Measurements from ENCODE around the gene C6orf89.
"Not testable (repeated sequence)": the region's sequence is repeated elsewhere in the genome, so short reads cannot be mapped to it uniquely, and the experiment has no call there.

C6orf89 gene

DNA sequence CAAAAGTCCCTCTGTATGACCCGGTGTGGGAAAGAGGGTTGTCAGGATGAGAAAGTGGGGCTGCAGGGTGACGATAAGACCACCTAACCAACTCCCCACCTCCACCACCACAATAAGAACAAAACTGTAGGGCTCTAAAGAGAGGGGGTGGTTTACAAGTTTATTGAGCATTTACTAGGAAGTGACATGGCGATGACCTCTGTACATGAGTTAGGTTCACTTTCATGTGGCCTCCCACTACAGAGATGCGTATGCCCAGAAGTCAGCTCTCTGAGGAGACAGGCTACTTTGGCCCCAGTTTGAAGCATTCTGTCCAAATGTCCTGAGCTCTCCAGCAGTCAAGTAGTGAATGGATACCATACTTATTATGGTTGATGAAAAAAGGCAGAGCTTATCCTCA lies 40.1 kb downstream of the C6orf89 start:
- no peak for DNase-seq

DNA sequence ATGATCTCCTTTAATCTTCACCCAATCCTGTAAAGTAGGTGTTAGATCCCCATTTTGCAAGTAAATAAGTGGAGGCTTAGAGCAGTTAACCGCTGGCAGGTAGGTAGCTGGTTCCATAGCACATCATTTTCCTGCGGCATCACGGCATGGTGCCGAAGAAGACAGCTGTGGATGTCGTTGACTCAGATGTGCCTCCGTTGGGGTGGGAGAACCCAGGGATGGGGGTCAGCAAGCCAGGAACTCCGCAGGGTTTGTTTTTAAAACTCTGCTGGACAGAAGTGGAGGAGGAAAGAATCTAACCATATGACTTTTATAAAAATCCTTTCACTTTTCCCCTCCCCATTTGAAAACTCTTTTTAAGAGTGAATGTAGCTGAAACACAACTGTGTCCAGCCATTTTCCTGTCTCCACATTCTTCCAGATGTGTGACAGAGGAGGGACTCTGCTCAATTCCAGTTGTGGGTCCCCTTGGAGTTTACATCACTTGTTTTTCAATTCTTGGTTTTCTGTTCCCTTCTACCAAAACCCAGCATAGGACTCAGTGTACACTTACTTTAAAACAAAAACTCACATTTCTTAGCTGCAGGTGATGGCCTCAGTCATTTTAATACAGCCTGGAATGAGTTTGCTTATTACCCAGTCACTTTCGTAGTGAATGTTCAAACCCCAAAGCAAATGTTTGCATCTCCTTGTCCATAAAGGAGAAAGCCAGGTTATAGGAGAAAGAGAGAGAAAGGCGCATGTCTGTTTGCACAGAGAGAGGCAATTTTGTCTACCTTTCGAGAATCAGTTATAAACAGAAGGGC lies 41.2 kb downstream of the C6orf89 start:
- DNase-seq = no peak

DNA sequence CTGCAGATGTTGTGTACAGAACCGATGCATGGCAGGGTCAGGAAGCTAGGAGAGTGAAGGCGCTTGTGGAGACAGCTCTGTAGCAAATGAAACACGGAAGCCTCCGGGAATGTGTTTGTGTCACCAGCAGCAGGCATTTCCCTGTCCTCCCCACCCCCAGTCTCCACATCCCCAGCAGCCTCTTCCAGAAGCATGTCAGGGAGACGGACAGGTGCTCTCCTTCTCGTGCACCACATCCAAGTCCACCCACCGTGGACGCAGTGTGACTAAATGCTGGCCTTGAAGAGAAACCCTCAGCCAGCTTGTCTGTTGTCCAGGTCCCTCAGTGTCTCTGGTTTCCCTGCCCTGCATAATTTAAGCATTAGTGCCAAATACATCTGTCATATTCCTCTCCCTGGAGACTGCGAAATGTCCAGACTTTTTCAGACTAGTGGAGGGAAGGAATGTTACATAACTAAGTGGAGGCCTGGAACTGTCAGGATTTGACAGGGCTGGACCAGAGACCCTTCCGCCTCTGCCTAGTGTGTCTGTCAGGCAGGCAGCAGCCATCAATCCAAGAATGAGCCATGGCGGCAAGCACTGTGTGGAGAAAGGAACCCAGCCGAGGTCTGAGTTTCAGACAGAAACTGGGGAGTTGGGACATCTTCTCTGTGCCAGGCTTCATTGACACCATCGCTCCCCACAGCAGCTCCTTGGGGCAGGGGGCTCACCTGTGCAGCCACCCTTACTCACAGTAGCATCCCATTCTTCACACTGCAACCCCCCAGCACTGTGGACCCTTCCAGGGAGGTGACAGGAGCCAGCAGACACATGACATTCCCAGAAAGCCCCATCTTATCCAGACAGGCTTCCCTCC lies 42.2 kb downstream of the C6orf89 start:
- DNase-seq = no peak

DNA sequence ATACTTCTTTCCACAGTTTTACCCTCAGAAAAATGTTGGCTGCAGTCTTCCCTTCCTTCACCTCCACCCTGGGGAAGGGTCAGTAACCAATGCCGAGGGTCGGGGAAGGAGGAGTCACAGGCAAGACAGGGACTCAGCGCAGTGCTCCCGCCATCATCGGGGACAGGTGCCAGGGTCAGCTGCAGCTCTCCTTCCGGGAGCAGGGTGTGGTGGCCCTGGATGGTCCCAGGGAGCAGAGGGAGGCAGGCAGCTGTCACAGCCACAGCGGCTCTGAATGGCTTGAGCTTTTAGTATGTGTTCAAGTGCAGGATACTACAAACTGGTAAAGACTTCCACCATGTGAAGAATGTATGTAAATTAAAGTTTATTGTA lies 42.8 kb downstream of the C6orf89 start:
- no peak for DNase-seq

DNA sequence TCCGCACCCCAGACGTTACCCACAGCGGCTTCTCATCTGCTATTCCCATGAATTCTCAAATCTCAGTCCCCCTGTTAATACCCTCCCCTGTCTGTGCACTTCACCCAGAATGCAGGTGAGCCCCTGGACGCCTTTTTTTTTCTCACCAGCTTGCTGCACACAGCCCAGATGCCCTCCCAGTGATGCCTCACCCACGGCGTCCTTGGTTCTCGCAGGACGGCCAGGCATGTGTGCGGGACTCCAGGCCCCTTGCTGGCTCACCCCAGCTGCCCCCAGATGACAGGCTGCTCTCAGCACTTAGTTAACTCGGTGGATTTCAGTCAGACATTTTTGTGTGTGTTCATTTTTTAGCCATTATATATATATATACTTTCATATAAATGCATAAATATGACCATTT lies 43.4 kb downstream of the C6orf89 start:
- no peak for DNase-seq

DNA sequence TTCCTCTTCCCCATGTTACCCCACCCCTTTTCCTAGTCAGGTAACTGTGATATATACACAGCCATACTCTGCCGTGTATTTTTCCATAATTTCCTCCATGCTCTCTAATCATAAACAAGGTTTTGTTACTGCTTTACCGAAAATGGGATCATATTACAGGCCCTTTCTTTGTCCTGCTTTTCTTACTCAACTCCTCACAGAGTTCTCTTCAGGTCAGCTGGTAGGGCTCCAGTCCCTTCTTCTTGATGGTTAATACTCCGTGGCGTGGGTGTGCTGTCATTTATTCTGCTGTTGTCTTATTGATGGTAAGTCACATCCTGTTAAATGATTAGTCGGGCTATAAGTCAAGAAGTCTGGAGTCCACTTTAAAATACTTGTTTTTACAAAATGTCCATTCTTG lies 43.9 kb downstream of the C6orf89 start:
- DNase-seq = no peak

DNA sequence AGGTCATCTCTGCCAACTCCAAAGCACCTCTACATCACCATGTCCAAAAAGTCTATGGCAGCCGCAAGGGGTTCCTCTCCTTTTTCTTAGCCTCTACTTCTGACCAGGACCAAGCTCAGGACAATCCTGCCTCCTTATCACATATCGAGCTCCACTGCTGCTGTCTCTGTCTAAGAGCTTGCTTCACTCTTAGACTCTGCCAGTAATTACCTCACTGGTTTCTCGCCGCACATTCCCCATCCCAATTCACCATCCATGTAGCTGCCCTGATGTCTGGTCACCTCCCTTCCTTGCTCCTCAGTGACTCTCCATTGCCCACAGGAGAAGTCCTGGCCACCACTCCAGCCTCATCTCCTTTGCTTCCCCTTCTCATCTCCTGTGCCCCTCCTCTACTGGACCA lies 44.7 kb downstream of the C6orf89 start:
- no peak for DNase-seq

DNA sequence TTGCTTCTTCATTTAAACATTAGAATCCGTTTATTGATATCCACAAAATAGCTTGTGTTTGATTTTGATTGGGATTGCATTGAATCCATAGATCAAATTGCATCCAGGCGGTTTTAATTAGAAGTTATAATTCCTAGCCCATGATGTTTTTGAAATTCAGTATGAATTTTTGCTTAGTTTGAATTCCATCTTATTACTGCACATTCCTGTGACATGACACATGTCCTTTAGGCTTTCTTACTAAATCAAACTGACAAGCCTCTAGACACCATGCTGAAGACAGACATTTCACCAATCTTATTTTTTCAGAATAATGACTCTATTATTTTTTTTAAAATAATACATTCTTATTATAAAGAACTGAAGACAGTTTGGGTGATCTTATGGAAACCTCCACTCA lies 47.4 kb downstream of the C6orf89 start:
- no peak for DNase-seq

DNA sequence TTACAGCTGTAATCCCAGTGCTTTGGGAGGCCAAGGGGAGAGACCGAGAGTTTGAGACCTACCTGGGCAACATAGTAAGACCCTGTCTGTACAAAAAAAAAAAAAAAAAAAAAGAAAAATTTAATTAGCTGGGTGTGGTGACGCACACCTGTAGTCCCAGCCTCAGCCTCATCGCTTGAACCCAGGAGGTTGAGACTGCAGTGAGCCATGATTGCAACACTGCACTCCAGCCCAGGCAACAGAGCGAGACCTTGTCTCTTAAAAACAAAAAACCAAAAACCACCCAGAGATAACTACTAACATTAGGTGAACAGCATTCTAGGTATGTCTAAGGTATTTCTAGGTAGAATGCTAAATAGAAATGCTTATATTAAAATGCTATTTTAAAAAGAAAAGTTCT lies 47.8 kb downstream of the C6orf89 start:
- DNase-seq = no peak

DNA sequence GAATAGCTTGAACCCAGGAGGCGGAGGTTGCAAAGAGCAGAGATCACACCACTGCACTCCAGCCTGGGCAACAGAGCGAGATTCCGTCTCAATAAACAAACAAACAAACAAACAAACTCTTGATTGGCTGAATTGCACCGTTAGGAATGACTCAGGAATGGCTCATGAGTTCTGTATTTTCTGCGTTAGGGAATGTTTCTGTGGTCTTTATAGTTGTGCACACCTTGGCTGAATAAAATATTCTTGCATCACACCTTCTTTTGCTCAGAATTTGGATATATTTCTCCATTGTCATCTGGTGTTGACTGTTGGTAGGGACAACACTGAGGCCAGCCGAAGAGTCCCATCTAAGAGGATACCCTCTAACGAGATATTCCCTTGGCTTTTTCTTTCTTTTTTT lies 49.1 kb downstream of the C6orf89 start:
- DNase-seq = no peak

DNA sequence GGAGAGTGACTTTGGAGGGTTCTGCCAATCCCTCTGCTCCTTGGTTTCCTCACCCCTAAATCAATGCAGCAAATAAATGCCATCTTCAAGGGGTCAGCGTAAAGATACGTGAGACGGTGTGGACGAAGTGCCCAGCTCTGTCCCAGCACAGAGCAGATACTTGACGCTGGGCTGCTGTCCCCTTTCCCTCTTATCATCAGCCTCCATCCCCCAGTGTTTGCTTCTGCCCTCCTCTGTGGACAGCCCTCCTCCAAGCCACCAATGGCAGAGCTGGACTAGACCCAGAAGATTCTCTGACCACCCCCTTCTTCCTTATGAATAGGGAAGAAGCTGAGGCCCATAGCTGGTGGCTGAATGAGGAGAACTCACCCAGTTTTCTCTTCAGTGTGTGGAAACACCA lies 51.1 kb downstream of the C6orf89 start:
- DNase-seq = no peak

DNA sequence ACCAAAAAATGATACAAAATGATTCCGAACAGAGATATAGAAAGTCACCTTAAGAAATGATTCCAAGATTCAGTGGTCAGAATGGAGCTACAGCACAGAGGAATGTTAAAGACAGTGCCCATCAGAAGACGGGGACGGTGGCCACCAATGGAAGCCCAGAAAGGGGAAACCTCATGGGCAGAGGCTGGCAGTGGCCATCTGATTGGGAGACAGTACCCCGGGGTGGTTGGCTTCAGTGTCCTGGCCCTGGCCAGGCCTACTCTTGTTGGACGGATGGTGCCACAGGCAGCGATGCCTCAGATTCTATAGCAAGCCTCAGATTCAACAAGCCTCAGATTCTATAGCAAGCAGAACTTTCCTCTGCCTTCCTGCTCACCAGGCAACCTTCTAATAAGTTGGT lies 52.1 kb downstream of the C6orf89 start:
- DNase-seq = no peak

DNA sequence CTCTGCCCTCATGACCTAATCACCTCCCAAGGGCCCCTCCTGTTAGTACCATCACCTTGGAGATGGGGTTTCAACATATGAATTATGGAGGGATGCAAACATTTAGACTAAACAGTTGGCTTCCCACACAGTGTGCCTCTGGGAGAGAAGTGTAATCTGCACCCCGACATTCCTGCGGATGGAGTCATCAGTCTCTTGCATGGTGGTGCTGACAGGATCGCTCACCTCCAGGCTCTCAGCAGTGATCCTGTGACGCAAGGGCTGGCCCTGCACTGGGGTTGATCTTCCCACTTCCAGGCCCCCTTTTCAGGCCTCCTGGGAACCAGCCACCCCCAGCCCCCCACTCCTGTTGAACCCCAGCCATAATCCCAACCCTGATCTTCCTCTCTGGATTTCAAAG lies 52.8 kb downstream of the C6orf89 start:
- DNase-seq = no peak

DNA sequence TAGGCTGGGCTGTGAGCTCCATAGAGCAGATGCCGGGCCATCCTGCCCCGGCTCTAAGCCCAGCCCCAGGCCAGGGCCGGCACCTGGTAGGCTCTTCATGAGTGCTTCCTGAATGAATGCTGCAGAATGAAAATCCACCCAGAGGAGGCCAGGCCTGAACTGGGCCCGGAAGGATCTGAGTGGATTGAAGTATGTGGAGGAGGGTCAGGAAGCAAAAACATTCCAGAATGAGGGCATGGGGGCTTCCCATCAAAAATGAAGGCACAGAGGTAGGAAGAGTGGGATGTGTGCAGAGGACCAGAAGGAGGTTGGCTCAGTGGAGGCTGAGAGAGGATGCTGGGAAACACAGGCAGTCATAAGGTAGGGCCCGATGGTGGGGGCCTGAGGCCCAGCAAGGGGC lies 53.3 kb downstream of the C6orf89 start:
- not testable (repeated sequence) for DNase-seq

DNA sequence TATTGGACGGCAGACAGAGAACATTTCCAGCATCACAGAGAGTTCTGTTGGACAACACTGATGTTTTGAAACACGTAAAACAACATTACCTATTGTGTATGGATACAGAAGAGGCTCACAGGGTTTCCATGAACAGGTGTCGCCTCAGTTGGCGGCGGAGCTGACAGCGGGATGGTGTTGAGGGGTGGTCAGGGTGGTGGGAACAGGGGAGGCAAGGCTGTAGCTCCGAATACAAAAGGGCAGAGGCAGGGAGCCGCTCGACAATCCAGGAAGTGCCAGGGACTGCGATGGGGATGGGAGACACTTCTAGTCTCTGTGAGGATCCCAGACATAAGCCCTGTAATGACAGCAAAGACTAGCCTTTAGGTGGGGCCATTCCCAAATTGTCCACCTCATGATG lies 54.3 kb downstream of the C6orf89 start:
- no peak for DNase-seq

DNA sequence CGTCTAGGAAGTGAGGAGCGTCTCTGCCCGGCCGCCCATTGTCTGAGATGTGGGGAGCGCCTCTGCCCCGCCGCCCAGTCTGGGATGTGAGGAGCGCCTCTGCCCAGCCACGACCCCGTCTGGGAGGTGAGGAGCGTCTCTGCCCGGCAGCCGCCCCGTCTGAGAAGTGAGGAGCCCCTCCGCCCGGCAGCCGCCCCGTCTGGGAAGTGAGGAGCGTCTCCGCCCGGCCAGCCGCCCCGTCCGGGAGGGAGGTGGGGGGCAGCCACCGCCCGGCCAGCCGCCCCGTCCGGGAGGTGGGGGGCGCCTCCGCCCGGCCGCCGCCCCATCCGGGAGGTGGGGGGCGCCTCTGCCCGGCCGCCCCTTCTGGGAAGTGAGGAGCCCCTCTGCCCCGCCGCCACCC lies 55.8 kb downstream of the C6orf89 start:
- DNase-seq = not testable (repeated sequence)

DNA sequence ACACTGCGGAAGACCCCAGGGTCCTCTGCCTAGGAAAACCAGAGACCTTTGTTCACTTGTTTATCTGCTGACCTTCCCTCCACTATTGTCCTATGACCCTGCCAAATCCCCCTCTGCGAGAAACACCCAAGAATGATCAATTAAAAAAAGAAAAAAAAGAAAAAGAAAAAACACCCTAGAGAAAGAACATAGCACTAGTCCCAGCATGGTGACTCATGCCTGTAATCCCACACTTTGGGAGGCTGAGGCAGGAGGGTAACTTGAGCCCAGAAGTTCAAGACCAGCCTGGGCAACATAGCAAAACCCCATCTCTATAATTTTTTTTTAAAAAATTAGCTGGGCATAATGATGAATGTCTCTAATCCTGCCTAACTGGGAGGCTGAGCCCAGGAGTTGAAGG lies 56.6 kb downstream of the C6orf89 start:
- DNase-seq = not testable (repeated sequence)

DNA sequence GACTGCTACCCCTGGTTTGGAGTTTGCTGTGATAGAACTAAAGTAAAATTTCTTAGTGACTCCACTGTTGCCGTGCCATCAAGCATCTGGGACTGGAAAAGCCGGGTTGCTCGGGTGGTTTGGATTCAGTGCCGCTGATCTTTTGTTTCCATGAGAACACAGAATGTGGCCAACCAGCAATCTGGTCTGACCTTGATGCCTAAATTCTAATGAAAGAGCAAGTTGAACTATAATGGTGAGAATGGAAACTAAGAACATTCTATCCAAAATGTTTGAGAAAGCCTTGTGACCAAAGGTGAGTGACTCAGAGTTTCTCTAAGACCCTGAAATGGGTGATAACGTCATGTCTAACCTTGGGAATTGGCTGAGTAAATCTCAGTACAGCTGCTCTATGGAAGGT lies 58.9 kb downstream of the C6orf89 start:
- no peak for DNase-seq

DNA sequence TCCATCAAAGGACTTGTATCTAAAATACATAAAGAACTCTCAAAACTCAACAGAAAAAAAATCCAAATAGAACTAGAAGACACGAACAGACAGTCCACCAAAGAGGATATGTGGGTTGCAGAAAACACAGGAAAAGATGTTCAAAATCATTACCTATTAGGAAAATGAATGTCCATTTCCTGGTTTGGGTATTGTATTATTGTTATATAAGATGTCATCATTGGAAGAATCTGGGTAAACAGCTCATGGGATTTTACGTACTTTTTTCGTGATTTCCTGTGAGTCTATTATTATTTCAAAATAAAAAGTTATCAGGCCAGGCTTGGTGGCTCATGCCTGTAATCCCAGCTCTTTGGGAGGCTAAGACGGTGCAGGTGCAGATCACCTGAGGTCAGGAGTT lies 59.5 kb downstream of the C6orf89 start:
- no peak for DNase-seq

DNA sequence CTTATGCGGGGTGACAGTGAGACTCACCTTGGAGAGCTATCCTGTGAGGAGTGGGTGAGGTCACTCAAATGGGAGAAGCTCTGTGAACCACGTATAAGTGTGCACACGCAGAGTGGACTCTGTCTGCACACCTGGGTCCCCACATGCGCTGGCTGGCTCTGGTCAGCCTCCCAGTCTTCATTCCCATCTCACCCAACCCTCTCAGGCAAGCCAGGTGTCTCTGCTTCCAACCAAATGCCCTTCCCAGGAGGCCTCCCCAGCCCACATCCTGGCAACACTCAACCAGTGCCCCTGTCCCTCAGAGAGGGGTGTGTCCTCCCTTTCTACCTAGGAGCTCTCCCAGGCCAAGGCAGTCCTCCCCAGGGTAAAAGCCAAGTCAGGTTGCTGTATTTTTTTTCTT lies 60.8 kb downstream of the C6orf89 start:
- DNase-seq = no peak

DNA sequence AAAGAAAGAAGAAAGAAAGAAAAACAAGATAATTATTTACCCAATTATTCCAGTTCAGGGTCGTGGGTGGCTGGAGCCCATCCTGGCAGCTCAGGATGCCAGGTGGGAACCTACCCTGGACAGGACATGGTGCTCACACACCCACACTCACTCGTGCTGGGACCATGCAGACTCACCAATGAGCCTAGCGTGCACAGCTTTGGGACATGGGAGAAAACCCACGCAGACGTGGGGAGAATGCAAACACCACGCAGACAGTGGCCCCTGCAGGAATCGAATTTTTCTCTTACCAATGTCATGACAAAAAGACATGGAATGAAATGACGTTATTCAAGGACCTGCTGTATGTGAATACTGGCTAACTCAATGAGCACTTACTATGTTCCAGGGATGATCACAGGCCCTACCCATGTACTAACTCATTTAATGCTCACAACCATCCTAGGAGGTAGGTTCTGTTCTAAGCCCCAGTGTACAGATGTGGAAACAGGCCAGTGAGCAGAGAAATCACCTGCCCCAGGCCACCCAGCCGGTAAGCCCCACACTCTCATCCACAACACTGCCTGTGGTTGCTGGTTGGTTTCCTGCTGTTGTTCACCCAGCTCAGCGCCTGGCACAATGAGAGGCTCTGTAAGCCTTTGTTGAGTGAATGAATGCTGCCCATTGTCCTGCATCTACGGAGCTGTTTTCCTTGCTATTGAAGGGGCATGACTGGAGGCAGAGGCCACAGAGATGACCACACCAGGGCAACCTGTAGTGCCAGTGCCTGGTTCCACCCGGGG lies 62.0 kb downstream of the C6orf89 start:
- DNase-seq = peak; percentile 51

DNA sequence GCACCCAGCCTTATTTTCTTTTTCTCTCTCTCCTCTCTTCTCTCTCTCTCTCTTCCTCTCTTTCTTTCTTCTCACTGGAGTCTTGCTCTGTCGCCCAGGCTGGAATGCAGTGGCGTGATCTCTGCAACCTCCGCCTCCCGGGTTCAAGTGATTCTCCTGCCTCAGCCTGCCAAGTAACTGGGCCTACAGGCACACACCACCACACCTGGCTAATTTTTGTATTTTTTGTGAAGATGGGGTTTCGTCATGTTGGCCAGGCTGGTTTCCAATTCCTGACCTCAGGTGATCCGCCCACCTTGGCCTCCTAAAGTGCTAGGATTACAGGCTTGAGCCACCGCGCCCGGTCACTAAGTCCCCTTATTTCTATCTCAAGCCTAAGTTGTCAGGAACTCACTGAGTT lies 63.3 kb downstream of the C6orf89 start:
- DNase-seq = not testable (repeated sequence)

DNA sequence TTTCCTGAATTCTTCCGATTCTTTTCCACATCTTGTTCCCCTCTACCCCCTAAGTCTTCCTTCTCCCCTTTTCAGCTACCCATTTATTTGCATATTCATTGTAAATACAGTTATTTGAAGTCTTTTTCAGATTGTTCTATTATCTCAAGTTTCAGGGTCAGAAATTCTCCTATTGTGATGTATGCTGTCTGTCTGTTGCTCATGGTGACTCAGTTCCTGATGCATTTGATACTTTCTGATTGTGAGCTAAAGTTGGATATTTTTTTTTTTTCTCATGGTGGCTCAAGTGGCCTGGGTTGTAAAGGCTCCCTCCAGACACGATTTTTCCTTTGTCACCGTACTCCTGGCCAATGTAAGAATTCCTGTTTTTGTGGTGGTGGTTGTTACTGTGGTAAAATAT lies 63.9 kb downstream of the C6orf89 start:
- no peak for DNase-seq

DNA sequence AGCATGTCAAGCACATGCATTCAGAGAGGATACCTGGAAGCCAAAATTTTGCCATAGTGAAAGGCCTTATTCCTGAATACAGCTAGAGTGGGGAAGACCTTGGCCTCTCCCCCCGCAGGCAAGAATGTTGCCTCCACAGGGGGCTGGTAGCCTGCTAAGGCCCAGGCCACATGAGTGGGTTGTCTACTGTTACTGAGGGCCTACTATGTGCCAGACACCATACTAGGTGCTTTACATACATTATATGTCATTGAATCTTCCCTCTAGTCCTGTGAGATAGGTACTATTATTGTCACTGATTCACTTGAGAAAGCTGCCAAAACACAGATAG lies 68.1 kb downstream of the C6orf89 start:
- no peak for DNase-seq

Measured in central memory CD4-positive, alpha-beta T cell (primary cell).